GM18861 (cell line): ENCODE results near the gene STARD7.
"Not testable (repeated sequence)": the region's sequence is repeated elsewhere in the genome, so short reads cannot be mapped to it uniquely, and the experiment has no call there.

Source experiments
- ATAC-seq: cut with Tn5 transposase; IDR thresholded peaks from one replicate; pipeline ENCODE4 v1.9.1; 2021; ENCODE audit not compliant: unreplicated experiment

Gene STARD7, protein sequence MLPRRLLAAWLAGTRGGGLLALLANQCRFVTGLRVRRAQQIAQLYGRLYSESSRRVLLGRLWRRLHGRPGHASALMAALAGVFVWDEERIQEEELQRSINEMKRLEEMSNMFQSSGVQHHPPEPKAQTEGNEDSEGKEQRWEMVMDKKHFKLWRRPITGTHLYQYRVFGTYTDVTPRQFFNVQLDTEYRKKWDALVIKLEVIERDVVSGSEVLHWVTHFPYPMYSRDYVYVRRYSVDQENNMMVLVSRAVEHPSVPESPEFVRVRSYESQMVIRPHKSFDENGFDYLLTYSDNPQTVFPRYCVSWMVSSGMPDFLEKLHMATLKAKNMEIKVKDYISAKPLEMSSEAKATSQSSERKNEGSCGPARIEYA

GRCh38 chr2:96208143-96209010 lies at the start of gene STARD7:
TSS of gene STARD7 (minus strand) at chr2:96208827. CDS start at chr2:96208434, 393 bp downstream.
- ATAC-seq, result peak; percentile 67

DNA sequence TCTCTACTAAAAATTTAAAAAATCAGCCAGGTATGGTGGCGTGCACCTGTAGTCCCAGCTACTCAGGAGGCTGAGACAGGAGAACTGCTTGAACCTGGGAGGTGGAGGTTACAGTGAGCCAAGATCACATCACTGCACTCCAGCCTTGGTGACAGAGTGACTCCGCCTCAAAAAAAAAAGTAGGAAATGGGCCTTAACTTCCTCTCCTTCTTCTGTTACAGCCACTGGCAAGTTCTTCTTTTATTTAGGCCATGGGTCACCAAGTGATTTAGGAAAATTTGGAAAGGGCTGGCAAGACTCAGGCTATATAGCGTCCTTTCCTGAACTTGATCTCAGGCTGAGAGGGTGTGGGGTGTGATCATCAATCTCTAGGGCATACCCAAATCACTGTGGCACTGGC lies 49.1 kb upstream of the STARD7 start:
- ATAC-seq, result not testable (repeated sequence)

DNA sequence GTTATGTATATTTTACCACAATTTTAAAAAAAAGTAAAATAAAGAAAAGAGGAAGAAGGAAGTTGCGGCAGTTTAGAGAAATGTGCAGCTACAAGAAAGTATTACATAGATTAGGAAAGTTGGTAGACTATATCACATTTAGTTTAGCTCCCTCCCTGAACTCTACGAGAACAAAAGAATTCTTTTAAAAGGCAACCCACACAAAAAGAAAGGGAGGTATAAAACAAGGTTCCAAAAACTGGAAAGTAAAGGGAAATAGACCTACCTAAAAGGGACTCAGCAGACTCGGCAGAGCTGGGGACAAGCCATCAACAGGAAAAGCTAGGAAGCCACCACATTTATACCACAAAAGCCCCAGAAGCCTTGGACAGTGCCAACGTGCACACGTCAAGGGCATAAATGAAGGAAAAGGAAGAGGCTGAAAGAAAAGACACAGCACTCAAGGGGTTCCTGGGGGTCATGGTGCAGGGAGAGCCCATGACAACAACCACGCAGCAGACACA lies 48.0 kb upstream of the STARD7 start:
- no peak for ATAC-seq

DNA sequence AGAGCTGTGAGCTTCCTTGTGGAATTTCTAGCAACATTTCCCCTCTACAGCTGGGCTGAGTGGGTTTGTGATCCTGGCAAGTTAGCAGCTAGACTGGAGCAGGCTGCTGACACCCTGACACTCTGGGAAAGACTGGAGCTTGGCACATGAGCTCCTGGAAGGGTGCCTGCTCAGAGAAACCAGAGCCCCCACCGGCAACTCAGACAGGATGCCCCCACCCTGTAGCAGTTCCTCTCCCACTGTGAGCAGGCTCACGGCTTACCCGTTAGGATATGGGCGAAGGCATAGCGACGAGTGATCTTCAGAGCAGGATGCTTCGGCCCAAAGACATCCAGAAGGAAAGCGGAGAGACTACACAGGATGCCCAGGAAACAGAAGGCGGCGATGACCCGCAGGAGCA lies 45.9 kb upstream of the STARD7 start:
- ATAC-seq, result no peak

DNA sequence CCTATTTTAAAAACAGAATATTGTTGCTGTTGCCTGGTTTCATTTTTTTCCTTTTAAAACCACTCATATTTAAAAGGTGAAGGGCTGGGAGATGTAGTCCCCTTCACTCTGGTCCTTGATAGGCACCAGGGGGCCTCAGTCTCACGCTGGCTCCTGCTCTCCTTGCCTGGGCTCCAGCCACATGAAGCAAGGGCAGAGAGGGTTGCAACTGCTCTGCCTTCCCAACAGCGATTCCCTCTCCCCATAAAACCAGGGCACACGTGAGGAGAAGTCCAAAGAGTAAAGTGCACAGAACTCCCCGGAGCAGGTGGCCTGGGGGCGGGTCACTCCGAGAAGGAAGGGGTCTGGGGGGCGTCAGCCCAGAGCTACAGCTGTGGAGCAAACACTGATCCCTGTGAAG lies 44.4 kb upstream of the STARD7 start:
- no peak for ATAC-seq

DNA sequence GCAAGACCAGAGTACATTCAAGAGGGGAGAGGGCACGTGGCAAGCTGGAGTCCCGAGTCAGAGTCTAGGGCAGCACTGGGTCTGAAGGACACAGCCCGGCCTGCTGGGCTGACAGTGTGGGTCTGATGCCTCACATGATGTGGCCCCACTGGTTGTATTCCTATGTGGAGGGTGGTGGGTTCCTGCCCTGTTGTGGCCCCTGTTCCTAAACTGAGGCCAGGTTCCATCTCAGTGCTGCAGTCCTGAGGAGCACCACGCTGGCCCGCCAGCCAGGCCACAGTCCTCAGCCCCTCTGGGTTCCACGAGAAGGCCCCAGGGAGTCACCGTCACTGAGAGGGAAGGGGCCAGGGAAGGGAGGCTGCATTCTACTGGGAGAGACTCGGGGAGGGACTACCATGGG lies 43.9 kb upstream of the STARD7 start:
- ATAC-seq, result no peak

DNA sequence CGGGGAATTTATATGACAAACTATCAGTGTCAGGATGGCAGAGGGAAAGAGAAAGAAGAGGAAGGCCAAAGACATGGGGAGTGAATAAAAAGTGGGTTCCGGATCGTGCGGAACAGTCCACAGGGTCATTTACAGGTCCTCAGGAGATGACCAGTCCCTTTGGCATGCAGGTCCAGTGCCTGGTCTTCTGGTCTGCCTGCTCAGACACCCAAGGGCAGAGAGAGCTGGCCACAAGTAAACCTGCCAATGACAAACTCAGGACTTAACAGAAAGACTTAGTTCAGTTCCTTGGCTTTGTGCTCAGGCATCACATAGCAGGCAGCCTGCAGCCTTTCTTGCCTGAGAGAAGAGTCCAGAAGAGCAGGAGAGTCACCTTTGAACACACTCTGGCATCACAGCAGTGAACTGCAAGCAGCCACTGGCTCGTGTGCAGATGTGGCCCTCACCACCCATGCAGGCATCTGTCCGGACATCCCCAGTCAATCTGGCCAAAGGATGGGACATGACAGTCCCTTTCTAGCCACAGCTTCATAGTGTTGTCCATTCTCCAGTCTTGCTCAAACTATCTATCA lies 43.2 kb upstream of the STARD7 start:
- ATAC-seq, result no peak

DNA sequence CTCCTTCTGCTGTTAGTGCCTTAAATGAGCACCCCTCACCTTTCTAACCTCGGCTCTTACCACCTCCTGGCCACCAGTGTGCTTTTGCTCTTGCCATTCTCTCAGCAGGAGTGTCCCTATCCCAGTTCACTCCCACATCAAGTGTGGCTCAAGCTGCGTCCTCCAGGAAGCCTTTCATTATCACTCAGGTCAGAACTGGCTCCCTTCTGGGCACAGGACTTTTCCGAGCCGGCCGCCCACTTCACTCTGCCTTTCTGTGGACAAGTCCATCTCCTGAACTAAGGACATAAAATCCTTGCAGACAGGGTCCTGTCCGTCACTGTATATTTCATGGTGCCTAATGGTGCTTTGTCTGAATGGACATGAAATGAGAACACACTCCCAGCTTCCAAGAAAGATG lies 41.6 kb upstream of the STARD7 start:
- no peak for ATAC-seq

- no peak for ATAC-seq
These were observed 41.0 kb upstream of the STARD7 start for GRCh38 chr2:96249654-96250053.

DNA sequence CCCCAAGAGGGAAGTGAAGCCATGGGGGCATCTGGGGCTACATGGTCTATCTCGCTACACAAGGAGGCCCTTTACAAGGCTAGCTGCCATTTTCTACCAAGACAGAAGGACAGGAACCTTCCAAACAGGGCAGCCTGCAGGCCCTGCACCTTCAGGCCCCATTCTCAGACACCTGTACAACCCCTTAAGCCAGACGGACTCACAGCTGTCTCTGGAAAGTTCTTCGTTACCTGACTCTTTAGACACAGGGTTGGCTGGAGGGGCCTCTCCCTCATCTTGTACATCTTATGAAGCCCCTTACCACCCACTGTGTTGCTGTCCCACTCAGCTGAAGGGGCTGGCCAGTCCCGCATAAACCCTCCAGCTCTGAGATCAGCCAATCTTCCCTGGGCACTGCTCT lies 40.0 kb upstream of the STARD7 start:
- no peak for ATAC-seq

DNA sequence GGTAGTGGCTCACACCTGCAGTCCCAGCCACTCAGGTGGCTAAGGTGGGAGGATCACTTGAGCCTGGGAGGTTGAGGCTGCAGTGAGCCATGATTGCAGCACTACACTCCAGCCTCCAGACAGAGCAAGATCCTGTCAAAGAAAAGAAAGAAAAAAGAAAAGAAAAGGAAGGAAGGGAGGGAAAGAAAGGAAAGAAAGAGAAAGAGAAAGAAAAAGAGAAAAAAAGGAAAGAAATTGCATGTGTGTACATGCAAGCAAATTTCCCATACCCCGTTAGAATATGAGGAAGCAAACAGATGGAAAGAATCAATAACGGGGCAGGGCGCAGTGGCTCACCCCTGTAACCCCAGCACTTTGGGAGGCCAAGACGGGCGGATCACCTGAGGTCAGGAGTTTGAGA lies 39.3 kb upstream of the STARD7 start:
- no peak for ATAC-seq

GRCh38 chr2:96247009-96247408 lies 38.4 kb upstream of the STARD7 start:
- no peak for ATAC-seq

DNA sequence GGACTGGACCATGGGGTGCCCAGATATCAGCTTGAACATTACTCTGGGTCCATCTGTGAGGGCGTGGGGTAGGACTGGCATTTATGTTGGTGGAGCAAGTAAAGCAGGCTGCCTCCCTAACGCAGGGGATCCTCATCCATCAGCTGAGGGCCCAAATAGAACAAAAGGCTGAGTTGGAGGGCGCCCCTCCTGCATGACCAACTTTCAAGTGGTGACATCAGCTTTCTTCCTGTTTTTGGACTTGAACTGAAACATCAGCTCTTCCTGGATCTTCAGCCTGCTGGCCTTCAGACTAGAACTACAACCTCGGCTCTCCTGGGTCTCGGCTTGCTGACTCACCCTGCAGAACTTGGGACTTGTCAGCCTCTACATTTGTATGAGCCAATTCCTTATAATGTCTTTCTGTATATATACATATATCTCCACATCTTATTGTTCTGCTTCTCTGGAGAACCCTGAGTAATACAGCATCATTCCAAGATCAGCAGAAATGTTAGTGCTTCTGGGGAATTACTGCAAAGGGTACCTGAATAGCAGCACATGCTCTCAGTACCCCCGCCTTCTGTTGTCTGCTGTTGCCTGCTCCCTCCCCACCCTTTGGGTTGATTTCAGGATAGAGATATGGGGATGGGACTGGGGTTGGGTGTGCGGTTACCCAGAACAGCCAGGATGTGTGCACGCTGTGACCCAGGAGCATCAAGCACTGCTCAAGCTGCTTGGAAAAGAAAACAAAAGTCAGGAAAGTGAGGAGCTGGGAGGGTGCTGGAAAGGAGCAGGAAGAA lies 37.2 kb upstream of the STARD7 start:
- no peak for ATAC-seq

GRCh38 chr2:96243843-96244242 lies 35.2 kb upstream of the STARD7 start:
- no peak for ATAC-seq

GRCh38 chr2:96241900-96242611 lies 33.4 kb upstream of the STARD7 start:
- peak; percentile 83 for ATAC-seq

DNA sequence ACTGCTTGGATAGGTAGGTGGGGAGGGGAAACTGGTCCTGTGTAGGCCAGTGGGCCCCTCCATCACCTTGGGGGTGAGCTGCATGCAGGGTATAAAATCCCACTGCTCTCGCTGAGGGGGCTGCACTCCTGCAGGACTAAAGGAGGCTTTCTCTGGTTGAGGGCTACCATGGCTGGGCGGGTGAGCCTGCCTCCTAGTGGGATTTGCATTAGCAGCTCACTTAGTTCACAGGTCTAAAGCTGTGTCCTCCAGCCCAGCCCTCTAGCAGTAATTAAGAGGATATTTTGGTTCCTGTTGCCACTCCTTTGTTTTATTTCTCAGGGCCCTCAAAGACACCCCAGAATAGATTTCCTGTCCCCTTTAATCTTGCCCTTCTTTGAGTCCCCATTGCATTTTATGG lies 32.6 kb upstream of the STARD7 start:
- ATAC-seq, result no peak

- no peak for ATAC-seq
These were observed 31.9 kb upstream of the STARD7 start for GRCh38 chr2:96240341-96241038.

GRCh38 chr2:96239745-96240264 lies 31.2 kb upstream of the STARD7 start:
- no peak for ATAC-seq

DNA sequence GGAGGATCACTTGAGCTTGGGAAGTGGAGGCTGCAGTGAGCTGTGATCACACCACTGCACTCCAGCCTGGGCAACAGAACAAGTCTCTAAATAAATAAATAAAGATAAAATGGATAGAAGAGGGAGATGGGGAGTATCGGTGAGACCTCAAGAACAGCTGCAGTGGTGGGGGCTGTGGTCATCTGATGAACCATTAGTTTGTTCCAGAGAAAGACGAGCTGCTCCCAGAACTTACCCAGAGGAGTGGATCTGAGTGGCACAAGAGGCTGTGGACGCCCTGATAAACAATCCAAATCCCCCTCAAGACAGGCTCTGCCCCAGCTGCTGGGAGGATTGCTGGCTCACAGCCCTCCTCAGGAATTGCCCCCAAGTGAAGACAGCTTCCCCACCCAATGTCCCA lies 30.5 kb upstream of the STARD7 start:
- no peak for ATAC-seq
